Stimulated activated CD4-positive, alpha-beta T cell treated with anti-CD3 and anti-CD28 coated beads, TNF-alpha, amount 100 ng/mL, for 24 hours (primary cell): ENCODE measurements around the gene LYSMD4.
A peak's percentile ranks its signal among the peaks of the same experiment; 100 is the strongest.

Source experiments
- DNase-seq, 3 experiments: peaks; one replicate each; pipeline ENCODE4 v3.0.0-alpha.2; 2020; ENCODE audit warnings: low read depth in 3 of 3

Gene LYSMD4

DNA sequence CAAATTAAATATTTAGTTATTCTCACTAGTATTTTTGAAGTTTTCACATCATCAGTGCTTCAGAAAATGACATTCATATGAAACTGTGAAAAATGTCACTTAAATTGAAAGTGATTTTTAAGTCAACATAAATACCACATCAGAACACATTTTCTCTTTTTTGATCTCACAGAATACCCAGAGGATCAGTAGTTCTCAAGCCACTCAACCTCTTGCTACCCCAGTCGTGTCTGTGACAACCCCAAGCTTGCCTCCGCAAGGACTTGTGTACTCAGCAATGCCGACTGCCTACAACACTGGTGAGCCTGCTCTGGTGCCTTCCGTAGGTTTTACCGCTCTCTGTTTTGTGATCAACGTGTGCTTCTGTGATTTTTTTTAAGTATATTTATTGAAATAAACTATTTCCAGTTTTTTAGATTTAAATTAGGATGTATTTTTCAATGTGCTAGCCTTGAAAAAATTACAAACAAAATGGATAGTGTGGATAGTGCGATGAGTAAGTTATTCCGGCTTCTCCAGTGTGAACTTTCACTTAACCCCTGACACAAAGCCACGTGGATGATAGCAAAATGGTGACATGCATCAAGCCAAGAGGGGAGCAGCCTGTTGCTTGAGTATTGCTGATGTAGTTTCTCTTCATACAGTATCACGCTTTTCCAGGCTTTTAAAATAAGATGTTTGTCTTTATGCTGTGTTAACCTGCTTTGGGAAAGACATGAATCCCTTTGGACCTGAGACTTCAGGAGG, 26.5 kb downstream of the LYSMD4 start:
- DNase-seq = peak in 1 of 3 experiments; percentile 23

- DNase-seq = no peak
Observed at GRCh38 chr15:99704444-99704838, 28.8 kb downstream of the LYSMD4 start.

GRCh38 chr15:99703603-99704443, 29.4 kb downstream of the LYSMD4 start:
- DNase-seq = no peak

GRCh38 chr15:99702895-99703602, 30.2 kb downstream of the LYSMD4 start:
- DNase-seq = no peak

GRCh38 chr15:99696096-99696495, 37.1 kb downstream of the LYSMD4 start:
- DNase-seq = no peak

- no peak for DNase-seq
Observed at GRCh38 chr15:99692825-99693224, 40.4 kb downstream of the LYSMD4 start.

GRCh38 chr15:99686290-99686689, 46.9 kb downstream of the LYSMD4 start:
- no peak for DNase-seq

GRCh38 chr15:99683000-99683670, 50.1 kb downstream of the LYSMD4 start:
- no peak for DNase-seq

- no peak for DNase-seq
Observed at GRCh38 chr15:99682455-99682854, 50.8 kb downstream of the LYSMD4 start.

DNA sequence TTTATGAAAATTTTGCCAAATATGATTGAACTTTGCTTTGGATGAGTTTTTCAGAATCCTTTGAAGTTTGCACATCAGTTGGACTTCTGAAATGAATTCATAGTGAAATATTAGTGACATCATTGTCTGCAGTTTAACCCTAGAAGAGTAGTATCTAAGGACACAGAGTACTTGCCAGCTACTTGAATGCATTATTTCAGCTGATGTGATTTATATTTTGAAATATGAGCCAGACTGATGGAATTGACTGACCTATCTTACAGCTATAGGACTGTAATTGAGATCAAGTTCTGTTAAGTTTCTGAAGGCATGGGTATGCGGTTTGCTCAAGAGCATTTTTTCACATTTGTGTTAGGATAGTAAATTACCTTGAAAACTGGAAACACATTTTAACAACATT, 51.2 kb downstream of the LYSMD4 start:
- no peak for DNase-seq

- no peak for DNase-seq
Observed at GRCh38 chr15:99680276-99680675, 53.0 kb downstream of the LYSMD4 start.

DNA sequence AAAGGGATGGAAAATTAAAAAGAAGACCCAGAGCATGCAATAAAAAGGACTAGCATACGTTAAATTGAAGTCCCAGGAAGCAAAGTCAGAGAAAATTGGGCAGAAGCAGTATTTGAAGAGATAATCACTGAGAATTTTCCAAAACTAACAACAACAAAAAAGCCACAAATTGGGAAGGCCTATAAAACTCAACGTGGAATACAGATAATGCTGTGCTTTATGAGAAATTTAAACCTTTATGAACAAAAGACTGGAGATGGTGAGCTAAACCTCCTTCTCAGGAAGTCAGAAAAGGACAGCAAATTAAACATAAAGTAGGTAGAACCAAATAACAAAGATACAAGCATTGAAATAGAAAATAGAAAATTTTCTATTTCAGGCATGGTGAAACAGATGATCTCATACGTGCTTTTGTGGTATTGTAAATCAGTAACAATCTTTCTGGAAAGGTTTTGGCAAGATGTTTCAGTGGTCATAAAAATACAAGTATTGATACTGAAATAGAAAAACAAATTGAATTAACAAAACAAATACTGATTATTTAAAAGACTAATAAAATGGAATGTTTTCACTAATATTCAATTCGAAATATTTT, 55.6 kb downstream of the LYSMD4 start:
- no peak for DNase-seq
